Measurements from ENCODE around the gene DDIT4L. TPM values are rescaled to one million over a fixed set of nuclear protein-coding genes. Genes with fewer than 3 reads are reported as not detected.
"Not testable (repeated sequence)": the region's sequence is repeated elsewhere in the genome, so short reads cannot be mapped to it uniquely, and the experiment has no call there.

Gene DDIT4L
- polyA plus RNA-seq, 4 donors: 2.4 to 2.7 (median 2.6) TPM

DNA sequence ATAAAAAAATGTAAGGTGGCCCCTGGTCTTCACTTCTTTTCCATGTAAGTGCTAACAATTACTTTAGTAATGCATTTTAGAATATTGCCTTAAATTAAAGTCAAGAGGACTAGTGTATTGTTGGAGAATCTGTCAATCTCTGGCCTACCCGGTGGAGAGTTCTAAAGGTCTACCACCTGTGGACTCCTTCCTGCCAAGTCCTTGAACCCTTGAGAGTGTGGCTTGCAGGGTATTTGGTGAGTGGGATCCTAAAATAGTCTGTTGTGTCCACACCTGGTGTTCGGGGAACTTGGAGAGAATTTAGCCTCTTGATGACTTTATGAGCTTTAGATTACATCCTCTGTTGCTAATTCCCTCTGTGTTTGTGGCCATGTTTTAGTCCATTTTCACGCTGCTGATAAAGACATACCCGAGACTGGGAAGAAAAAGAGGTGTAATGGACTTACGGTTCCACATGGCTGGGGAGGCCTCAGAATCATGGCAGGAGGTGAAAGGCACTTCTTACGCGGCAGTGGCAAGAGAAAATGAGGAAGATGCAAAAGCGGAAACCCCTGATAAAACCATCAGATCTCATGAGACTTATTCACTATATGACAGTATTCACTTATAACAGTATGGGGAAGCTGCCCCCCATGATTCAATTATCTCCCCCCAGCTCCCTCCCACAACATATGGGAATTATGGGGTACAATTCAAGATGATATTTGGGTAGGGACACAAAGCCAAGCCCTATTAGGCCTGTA, 23.8 kb downstream of the DDIT4L start:
- DNase-seq (ENCODE audit: low read depth in 4 of 4, low spot score in 2 of 4): no peak

DNA sequence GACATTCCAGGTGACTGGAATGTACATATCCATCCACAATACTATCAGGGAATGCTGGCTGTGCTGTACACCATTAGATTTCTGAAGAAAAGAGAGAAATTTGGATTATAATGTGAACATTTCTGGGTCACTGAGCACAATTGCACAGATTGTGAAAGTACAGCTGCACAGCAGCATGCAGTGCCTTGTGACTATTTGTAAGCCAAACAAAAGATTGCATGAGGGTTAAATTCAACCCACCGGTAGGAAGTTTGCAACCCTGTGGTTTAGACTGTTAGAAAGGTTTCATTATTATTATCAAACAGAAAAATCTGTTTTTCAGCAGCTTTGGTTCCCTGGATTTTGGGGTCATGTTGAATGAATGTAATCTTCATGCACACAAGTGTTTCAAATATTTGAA, 24.5 kb downstream of the DDIT4L start:
- no peak for DNase-seq (ENCODE audit: low read depth in 4 of 4, low spot score in 2 of 4)

DNA sequence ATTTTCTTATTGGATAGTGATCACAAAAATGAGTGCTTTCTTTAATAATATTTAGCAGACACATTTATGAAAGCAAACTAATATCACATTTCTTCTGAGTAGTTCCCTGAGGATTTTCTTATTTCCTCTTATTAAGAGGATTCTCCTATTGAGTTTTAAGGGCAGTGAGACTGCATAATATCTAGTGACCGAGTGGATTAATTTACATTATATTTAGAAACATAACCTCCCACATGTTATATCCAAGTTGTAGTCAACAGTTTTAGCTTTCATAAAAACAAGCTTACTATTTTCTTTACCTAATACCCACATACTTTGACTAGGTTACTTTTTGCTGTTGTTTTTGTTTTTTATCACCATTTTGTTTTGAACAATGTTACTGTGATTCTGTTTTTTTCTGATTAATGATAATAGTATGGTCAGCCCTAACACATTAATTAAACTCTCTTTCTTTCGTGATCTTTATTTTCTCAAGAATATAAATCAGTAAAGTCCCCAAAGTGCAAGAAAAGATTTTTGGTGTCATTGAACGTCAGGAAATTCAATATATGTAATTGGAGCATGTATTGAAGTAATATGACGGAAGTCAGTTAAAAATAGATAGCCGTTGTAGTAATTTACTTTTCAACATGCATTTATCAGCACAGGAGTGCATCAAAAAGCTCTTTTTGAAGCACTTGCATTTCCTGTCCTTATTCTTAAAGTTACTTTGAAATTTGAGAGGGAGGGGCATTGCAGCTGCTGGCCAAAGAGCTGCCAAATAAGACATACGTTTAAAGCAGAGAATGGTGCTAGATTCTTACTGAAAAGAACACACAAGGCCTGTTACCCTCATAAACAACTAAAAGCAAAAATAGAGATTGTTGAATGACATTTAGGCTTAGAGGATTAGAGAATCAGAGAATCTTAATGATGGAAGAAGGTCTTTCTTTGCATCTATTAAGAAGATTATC, 25.2 kb downstream of the DDIT4L start:
- no peak for DNase-seq (ENCODE audit: low read depth in 4 of 4, low spot score in 2 of 4)

DNA sequence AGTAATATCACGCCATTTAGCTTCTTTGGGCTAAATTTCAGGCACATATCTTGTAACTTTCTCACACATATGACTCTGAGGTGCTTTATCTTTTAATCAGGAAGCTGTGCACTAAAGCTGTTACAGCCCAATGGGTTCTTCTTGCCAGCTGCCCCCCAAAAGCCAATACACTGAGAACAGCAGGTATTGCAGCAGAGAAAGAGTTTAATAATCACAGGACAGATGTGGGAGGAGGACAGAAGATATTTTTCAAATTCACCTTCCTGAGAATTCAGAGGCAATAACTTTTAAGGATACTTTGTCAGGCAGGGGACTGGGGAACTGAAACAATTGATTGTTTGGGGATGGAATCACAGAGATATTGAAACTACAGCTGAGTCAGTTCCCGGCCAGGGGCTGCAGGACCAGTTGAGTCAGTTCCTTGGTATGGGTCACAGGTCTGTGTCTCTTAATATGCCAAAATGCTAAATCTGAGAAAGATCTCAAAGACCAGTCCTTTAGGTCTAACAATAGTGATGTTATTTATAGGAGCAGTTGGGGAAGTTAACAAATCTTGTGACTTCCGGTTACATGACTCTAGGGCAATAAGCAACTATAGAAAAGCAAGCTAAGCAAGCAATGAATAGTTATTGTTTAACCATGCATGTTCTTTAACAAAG, 28.1 kb downstream of the DDIT4L start:
- no peak for DNase-seq (ENCODE audit: low read depth in 4 of 4, low spot score in 2 of 4)

DNA sequence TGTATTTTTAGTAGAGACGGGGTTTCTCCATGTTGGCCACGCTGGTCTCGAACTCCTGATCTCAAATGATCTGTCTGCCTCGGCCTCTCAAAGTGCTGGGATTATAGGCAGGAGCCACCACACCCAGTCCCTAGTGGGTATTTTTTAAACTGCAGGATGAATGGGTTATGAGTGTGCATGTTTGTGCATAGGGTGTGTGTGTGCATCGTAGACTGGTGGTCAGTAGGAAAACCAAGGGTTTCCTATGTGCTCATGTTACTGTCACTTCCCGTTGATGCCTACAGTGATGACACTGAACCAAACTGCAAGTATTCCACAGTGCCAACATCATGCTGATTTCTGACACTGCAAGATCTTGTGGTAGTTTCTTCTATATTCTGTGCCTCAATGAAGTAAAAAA, 41.1 kb downstream of the DDIT4L start:
- no peak for DNase-seq (ENCODE audit: low read depth in 4 of 4, low spot score in 2 of 4)

DNA sequence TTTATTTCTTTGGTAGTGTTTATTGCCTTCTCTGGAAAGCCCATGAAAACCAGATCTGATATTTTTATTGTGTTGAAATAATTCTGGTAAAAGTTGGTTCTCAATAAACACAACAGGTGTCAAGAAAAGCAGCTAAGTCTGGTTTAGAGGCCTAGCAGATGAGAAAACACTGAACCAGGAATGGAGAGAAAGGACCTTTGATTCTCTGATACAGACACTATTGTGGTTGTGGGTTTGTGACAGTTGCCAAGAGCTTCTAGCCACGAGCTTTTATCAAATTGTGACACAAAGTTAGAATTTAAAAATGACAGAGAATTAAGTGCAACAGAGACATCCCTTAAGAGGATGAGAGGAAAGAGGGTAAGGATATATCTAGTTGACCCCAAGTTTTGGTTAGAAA, 42.6 kb downstream of the DDIT4L start:
- DNase-seq (ENCODE audit: low read depth in 4 of 4, low spot score in 2 of 4): no peak

DNA sequence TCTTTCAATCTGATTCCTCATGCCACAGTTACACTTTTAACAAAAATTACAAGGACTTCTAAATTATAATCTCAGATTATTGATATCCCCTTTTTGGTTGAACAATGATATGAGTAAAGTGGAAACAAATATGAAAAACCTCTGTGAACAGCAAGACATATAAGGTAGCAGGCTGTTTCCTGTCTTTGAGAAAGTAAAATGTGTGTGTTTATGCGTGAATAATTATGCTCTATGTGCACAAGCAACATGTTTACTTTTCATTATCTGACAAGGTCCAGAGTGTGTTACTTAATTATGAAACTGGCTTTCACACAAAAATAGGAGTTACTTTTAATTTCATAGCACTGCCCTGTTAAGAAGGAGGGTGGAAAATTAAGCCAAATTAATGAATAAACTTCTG, 43.1 kb downstream of the DDIT4L start:
- DNase-seq (ENCODE audit: low read depth in 4 of 4, low spot score in 2 of 4): no peak

DNA sequence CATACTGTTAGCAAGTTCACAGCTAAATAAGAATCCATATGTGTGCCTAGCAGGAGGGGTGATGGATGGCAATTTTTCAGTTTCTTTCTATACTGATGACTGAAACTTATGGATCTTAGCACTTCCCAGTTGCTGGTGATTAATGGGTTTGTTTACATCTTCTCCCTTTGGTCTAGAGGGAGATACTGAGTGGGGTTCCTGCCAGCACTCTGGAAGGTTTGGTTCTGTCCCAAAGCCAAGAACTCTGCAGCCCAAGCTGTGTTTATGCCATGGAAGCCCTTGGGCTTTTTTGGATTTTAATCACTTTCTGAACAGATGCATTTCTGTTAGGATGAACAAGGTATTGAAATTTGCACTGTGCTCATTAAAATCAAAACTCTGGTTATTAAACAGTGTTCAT, 43.5 kb downstream of the DDIT4L start:
- DNase-seq (ENCODE audit: low read depth in 4 of 4, low spot score in 2 of 4): no peak

DNA sequence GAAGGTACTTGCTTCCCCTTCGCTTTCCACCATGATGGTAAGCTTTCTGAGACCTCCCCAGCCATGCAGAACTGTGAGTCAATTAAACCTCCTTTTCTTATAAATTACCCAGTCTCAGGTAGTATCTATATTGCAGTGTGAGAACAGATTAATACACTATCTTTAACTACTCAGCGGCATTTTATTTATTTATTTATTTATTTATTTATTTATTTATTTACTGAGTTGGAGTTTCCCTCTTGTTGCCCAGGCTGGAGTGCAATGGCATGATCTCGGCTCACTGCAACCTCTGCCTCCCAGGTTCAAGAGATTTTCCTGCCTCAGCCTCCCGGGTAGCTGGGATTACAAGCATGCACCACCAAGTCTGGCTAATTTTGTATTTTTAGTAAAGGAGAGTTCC, 52.9 kb downstream of the DDIT4L start:
- DNase-seq (ENCODE audit: low read depth in 4 of 4, low spot score in 2 of 4): not testable (repeated sequence)

Other genes with a start within 250 kb of the DDIT4L start
- gene DNAJB14, start 243.8 kb downstream of the DDIT4L start, polyA plus RNA-seq (ENCODE audit: insufficient read length in 4 of 4): 10 to 100 TPM; 31.7 to 42.4 (median 36.6) TPM
- gene H2AZ1, start 240.2 kb downstream of the DDIT4L start, polyA plus RNA-seq (ENCODE audit: insufficient read length in 4 of 4): 100 to 1,000 TPM; 344 to 407 (median 367) TPM